Tibial artery (tissue), 4 donors: Measurements from ENCODE around the gene ULK2.
"Not testable (repeated sequence)": the region's sequence is repeated elsewhere in the genome, so short reads cannot be mapped to it uniquely, and the experiment has no call there.

ENCODE experiments used
- DNase-seq, 2 donors: peaks; one replicate each; pipeline ENCODE4 v3.0.0-alpha.2; 2019
- H3K27ac ChIP-seq, 2 donors: fragments of 200-600 bp; sonication (generic) in 1 of 2; 1 replicate in 1 of 2; 2 replicates in 1 of 2; pipeline ENCODE4 v1.5.1; 2018 to 2019; ENCODE audit warnings: mild to moderate bottlenecking in 1 of 2
- H3K27me3 ChIP-seq, 2 donors: fragments of 200-600 bp; sonication (generic) in 1 of 2; one replicate each; pipeline versions ENCODE4 v1.5.1 to v1.6.0; 2016 to 2019
- H3K36me3 ChIP-seq, 3 donors: fragments of 200-600 bp; sonication (generic) in 2 of 3; one replicate each; pipeline ENCODE4 v1.5.1; 2016 to 2019; ENCODE audit warnings: mild to moderate bottlenecking in 2 of 3
- H3K4me1 ChIP-seq, 4 donors: fragments of 200-600 bp; sonication (generic) in 2 of 4; 1 replicate in 3 of 4; 2 replicates in 1 of 4; pipeline ENCODE4 v1.5.1; 2016 to 2019
- H3K4me3 ChIP-seq, 2 donors: fragments of 200-600 bp; sonication (generic) in 1 of 2; 1 replicate in 1 of 2; 2 replicates in 1 of 2; pipeline ENCODE4 v1.5.1; 2018 to 2019; ENCODE audit warnings: mild to moderate bottlenecking in 2 of 2
- H3K9me3 ChIP-seq, 3 donors: fragments of 200-600 bp; sonication (generic) in 1 of 3; one replicate each; pipeline ENCODE4 v1.5.1; 2016 to 2019
- CTCF ChIP-seq, 2 experiments: fragments of 200-600 bp in 1 of 2; fragments of 450-650 bp in 1 of 2; IDR thresholded peaks; one replicate each; pipeline ENCODE4 v1.5.1; 2017 to 2019; ENCODE audit warnings: antibody characterized with exemption in 2 of 2, mild to moderate bottlenecking in 1 of 2, moderate library complexity in 1 of 2
- intact Hi-C: fragments of 100-400 bp; cut with DNase I; formaldehyde crosslinking; loops from one replicate; pipeline ENCODE4 v1.15.0; 2023; ENCODE audit warnings: low total_unique reads

The ULK2 gene

GRCh38 chr17:19865021-19865420, 2.7 kb downstream of the ULK2 start:
- no peaks in the 10 kb centered on the region for H3K9me3 ChIP-seq
- DNase-seq = no peak
- no peak overlapping the region for H3K4me3 ChIP-seq
- TF ChIP-seq CTCF (IDR thresholded peaks at IDR 0.05) = no peak
- peaks cover 0 to 20% (median 9%) of the 10 kb centered on the region in 4 donors for H3K4me1 ChIP-seq
- H3K36me3 ChIP-seq = peaks cover 8 to 26% (median 21%) of the 10 kb centered on the region in 3 donors
- intact Hi-C loops = no loop called here
- H3K27ac ChIP-seq = no peak overlapping the region
- no peaks in the 10 kb centered on the region for H3K27me3 ChIP-seq

- H3K27me3 ChIP-seq, DNase-seq, H3K4me1 ChIP-seq, H3K9me3 ChIP-seq, intact Hi-C loops, H3K27ac ChIP-seq, H3K4me3 ChIP-seq: not testable (repeated sequence)
- H3K36me3 ChIP-seq = peaks cover 9 to 47% (median 45%) of the 10 kb centered on the region in 3 donors
Observed at GRCh38 chr17:19860647-19861177, 7.0 kb downstream of the ULK2 start.

GRCh38 chr17:19857640-19858039, 10.1 kb downstream of the ULK2 start:
- H3K9me3 ChIP-seq = no peaks in the 10 kb centered on the region
- H3K4me3 ChIP-seq = no peak overlapping the region
- H3K27me3 ChIP-seq = no peaks in the 10 kb centered on the region
- H3K36me3 ChIP-seq = peaks cover 10 to 51% (median 39%) of the 10 kb centered on the region in 3 donors
- intact Hi-C loops = no loop called here
- H3K4me1 ChIP-seq = no peaks in the 10 kb centered on the region
- no peak for DNase-seq
- TF ChIP-seq CTCF (IDR thresholded peaks at IDR 0.05) = no peak
- no peak overlapping the region for H3K27ac ChIP-seq

- intact Hi-C loops = no loop called here
- H3K27ac ChIP-seq = no peak overlapping the region
- H3K4me1 ChIP-seq = no peaks in the 10 kb centered on the region
- TF ChIP-seq CTCF (IDR thresholded peaks at IDR 0.05) = no peak
- peaks cover 15 to 56% (median 54%) of the 10 kb centered on the region in 3 donors for H3K36me3 ChIP-seq
- no peak overlapping the region for H3K4me3 ChIP-seq
- H3K9me3 ChIP-seq = no peaks in the 10 kb centered on the region
- no peak for DNase-seq
- H3K27me3 ChIP-seq = no peaks in the 10 kb centered on the region
Observed at GRCh38 chr17:19833914-19834313, 33.8 kb downstream of the ULK2 start.

- H3K36me3 ChIP-seq = peaks cover 18 to 32% (median 28%) of the 10 kb centered on the region in 3 donors
- intact Hi-C loops = no loop called here
- H3K27ac ChIP-seq = no peak overlapping the region
- no peaks in the 10 kb centered on the region for H3K9me3 ChIP-seq
- H3K4me3 ChIP-seq = no peak overlapping the region
- no peak for DNase-seq
- TF ChIP-seq CTCF (IDR thresholded peaks at IDR 0.05) = no peak
- no peaks in the 10 kb centered on the region for H3K27me3 ChIP-seq
- H3K4me1 ChIP-seq = no peaks in the 10 kb centered on the region
Observed at GRCh38 chr17:19830061-19830460, 37.7 kb downstream of the ULK2 start.

GRCh38 chr17:19812407-19812806, 55.3 kb downstream of the ULK2 start:
- no peak overlapping the region for H3K27ac ChIP-seq

More at GRCh38 chr17:19812407-19812806, 55.3 kb downstream of the ULK2 start:
- Histone ChIP-seq H3K4me3 (no peak overlapping the region), H3K27me3 (no peaks in the 10 kb centered on the region), H3K36me3 (peaks cover 55 to 60% (median 60%) of the 10 kb centered on the region in 3 donors), H3K4me1 (no peaks in the 10 kb centered on the region), H3K9me3 (no peaks in the 10 kb centered on the region)
- DNase-seq = no peak
- TF ChIP-seq CTCF (IDR thresholded peaks at IDR 0.05) = no peak
- intact Hi-C loops = no loop called here
